RWPE2 (cell line): Measurements from ENCODE around the gene RGMB.

Source experiments
- ATAC-seq: fragments of 200-7000 bp; cut with Tn5 transposase; 3 replicates; pipeline ENCODE4 v1.9.1; 2021; ENCODE audit warnings: low read depth
- DNase-seq: peaks from one replicate; pipeline ENCODE4 v3.0.0-alpha.2; 2020; ENCODE audit warnings: low spot score
- H3K27ac ChIP-seq: fragments of 450-650 bp; 2 replicates; pipeline ENCODE4 v1.5.1; 2017; ENCODE audit warnings: mild to moderate bottlenecking; ENCODE audit not compliant: poor library complexity, severe bottlenecking
- H3K27me3 ChIP-seq: fragments of 250-450 bp; sonication (Bioruptor Pico); 2 replicates; pipeline ENCODE4 v1.5.1; 2021; ENCODE audit warnings: mild to moderate bottlenecking, moderate library complexity; ENCODE audit not compliant: insufficient read depth, poor library complexity, severe bottlenecking
- H3K36me3 ChIP-seq: fragments of 250-450 bp; sonication (Bioruptor Pico); 2 replicates; pipeline ENCODE4 v1.5.1; 2020; ENCODE audit warnings: low read depth, mild to moderate bottlenecking, moderate library complexity
- H3K4me1 ChIP-seq: fragments of 250-450 bp; sonication (Bioruptor Pico); 2 replicates; pipeline ENCODE4 v1.5.1; 2021; ENCODE audit warnings: mild to moderate bottlenecking, moderate library complexity; ENCODE audit not compliant: insufficient read depth, poor library complexity, severe bottlenecking
- H3K4me3 ChIP-seq: fragments of 250-450 bp; sonication (Bioruptor Pico); 2 replicates; pipeline ENCODE4 v1.5.1; 2021; ENCODE audit warnings: mild to moderate bottlenecking, moderate library complexity; ENCODE audit not compliant: severe bottlenecking
- H3K9me3 ChIP-seq: fragments of 250-450 bp; sonication (Bioruptor Pico); 2 replicates; pipeline ENCODE4 v1.5.1; 2021; ENCODE audit warnings: mild to moderate bottlenecking, moderate library complexity; ENCODE audit not compliant: severe bottlenecking
- CTCF ChIP-seq: fragments of 450-650 bp; IDR thresholded peaks from one replicate; pipeline ENCODE4 v1.5.1; 2017; ENCODE audit warnings: mild to moderate bottlenecking, moderate library complexity; ENCODE audit not compliant: poor library complexity, severe bottlenecking

RGMB gene

GRCh38 chr5:98844865-98845264 lies 71.4 kb downstream of the RGMB start:
- no peaks in the 10 kb centered on the region for H3K36me3 ChIP-seq
- no peak overlapping the region for H3K4me3 ChIP-seq
- H3K4me1 ChIP-seq, result no peaks in the 10 kb centered on the region
- no peaks in the 10 kb centered on the region for H3K27me3 ChIP-seq
- DNase-seq, result no peak
- H3K9me3 ChIP-seq, result no peaks in the 10 kb centered on the region
- no peak overlapping the region for H3K27ac ChIP-seq
- no peak for TF ChIP-seq CTCF
- ATAC-seq, result no peak

GRCh38 chr5:98845878-98846277 lies 72.4 kb downstream of the RGMB start:
- no peak for ATAC-seq
- H3K9me3 ChIP-seq, result no peaks in the 10 kb centered on the region
- no peak overlapping the region for H3K27ac ChIP-seq
- TF ChIP-seq CTCF, result no peak
- H3K27me3 ChIP-seq, result no peaks in the 10 kb centered on the region
- H3K36me3 ChIP-seq, result no peaks in the 10 kb centered on the region
- DNase-seq, result no peak
- no peaks in the 10 kb centered on the region for H3K4me1 ChIP-seq
- H3K4me3 ChIP-seq, result no peak overlapping the region
